ENCODE measurements around the gene AGAP1.

AGAP1 gene

GRCh38 chr2:235734688-235735231 lies 240.9 kb downstream of the AGAP1 start:
- ATAC-seq (ENCODE audit: low read depth) (no peak), DNase-seq (ENCODE audit: low spot score in 2 of 2) (no peak)
- Mint-ChIP-seq H3K27ac (no peak overlapping the region), H3K36me3 (no peaks in the 10 kb centered on the region), H3K4me3 (no peak overlapping the region), H3K4me1 (no peaks in the 10 kb centered on the region), H3K27me3 (peaks cover 3% of the 10 kb centered on the region), H3K9me3 (no peaks in the 10 kb centered on the region)

- ATAC-seq (ENCODE audit: low read depth) (no peak), DNase-seq (ENCODE audit: low spot score in 2 of 2) (no peak)
- Mint-ChIP-seq H3K27me3 (no peaks in the 10 kb centered on the region), H3K9me3 (no peaks in the 10 kb centered on the region), H3K27ac (no peak overlapping the region), H3K4me1 (no peaks in the 10 kb centered on the region), H3K4me3 (no peak overlapping the region), H3K36me3 (no peaks in the 10 kb centered on the region)
Observed at GRCh38 chr2:235737396-235737795, 243.6 kb downstream of the AGAP1 start.

GRCh38 chr2:235737840-235738239 lies 244.0 kb downstream of the AGAP1 start:
- Mint-ChIP-seq H3K27ac (no peak overlapping the region), H3K36me3 (no peaks in the 10 kb centered on the region), H3K9me3 (no peaks in the 10 kb centered on the region), H3K4me3 (no peak overlapping the region), H3K27me3 (no peaks in the 10 kb centered on the region), H3K4me1 (no peaks in the 10 kb centered on the region)
- ATAC-seq (ENCODE audit: low read depth) (no peak), DNase-seq (ENCODE audit: low spot score in 2 of 2) (no peak)

GRCh38 chr2:235739704-235740415 lies 246.0 kb downstream of the AGAP1 start:
- Mint-ChIP-seq H3K36me3 (no peaks in the 10 kb centered on the region), H3K27me3 (no peaks in the 10 kb centered on the region), H3K27ac (no peak overlapping the region), H3K9me3 (no peaks in the 10 kb centered on the region), H3K4me1 (no peaks in the 10 kb centered on the region), H3K4me3 (no peak overlapping the region)
- ATAC-seq (ENCODE audit: low read depth) (no peak), DNase-seq (ENCODE audit: low spot score in 2 of 2) (no peak)

GRCh38 chr2:235740821-235741220 lies 247.0 kb downstream of the AGAP1 start:
- DNase-seq (ENCODE audit: low spot score in 2 of 2) (no peak), ATAC-seq (ENCODE audit: low read depth) (no peak)
- Mint-ChIP-seq H3K4me1 (no peaks in the 10 kb centered on the region), H3K27me3 (peaks cover 2% of the 10 kb centered on the region), H3K4me3 (no peak overlapping the region), H3K36me3 (no peaks in the 10 kb centered on the region), H3K27ac (no peak overlapping the region), H3K9me3 (no peaks in the 10 kb centered on the region)

- Mint-ChIP-seq H3K27me3 (peaks cover 7% of the 10 kb centered on the region), H3K27ac (no peak overlapping the region), H3K9me3 (no peaks in the 10 kb centered on the region), H3K4me1 (no peaks in the 10 kb centered on the region), H3K36me3 (no peaks in the 10 kb centered on the region), H3K4me3 (no peak overlapping the region)
- DNase-seq (ENCODE audit: low spot score in 2 of 2) (no peak), ATAC-seq (ENCODE audit: low read depth) (no peak)
Observed at GRCh38 chr2:235744161-235744560, 250.3 kb downstream of the AGAP1 start.

GRCh38 chr2:235745597-235745996 lies 251.8 kb downstream of the AGAP1 start:
- no peak overlapping the region for H3K4me3 Mint-ChIP-seq
- DNase-seq (ENCODE audit: low spot score in 2 of 2) (no peak), ATAC-seq (ENCODE audit: low read depth) (no peak)
- peaks cover 16% of the 10 kb centered on the region for H3K27me3 Mint-ChIP-seq
- no peaks in the 10 kb centered on the region for H3K4me1 Mint-ChIP-seq
- H3K27ac Mint-ChIP-seq: no peak overlapping the region
- H3K9me3 Mint-ChIP-seq: no peaks in the 10 kb centered on the region
- H3K36me3 Mint-ChIP-seq: no peaks in the 10 kb centered on the region

GRCh38 chr2:235746257-235746934 lies 252.6 kb downstream of the AGAP1 start:
- H3K4me1 Mint-ChIP-seq: no peaks in the 10 kb centered on the region
- peaks cover 16% of the 10 kb centered on the region for H3K27me3 Mint-ChIP-seq
- ATAC-seq (ENCODE audit: low read depth) (no peak), DNase-seq (ENCODE audit: low spot score in 2 of 2) (no peak)
- H3K36me3 Mint-ChIP-seq: no peaks in the 10 kb centered on the region
- H3K9me3 Mint-ChIP-seq: no peaks in the 10 kb centered on the region
- no peak overlapping the region for H3K4me3 Mint-ChIP-seq
- no peak overlapping the region for H3K27ac Mint-ChIP-seq

- H3K4me3 Mint-ChIP-seq: no peak overlapping the region
- H3K9me3 Mint-ChIP-seq: no peaks in the 10 kb centered on the region
- no peaks in the 10 kb centered on the region for H3K4me1 Mint-ChIP-seq
- DNase-seq (ENCODE audit: low spot score in 2 of 2): no peak
- H3K27ac Mint-ChIP-seq: no peak overlapping the region
- peaks cover 19% of the 10 kb centered on the region for H3K27me3 Mint-ChIP-seq
- no peaks in the 10 kb centered on the region for H3K36me3 Mint-ChIP-seq
- ATAC-seq (ENCODE audit: low read depth): no peak
Observed at GRCh38 chr2:235747001-235747785, 253.3 kb downstream of the AGAP1 start.

- peaks cover 19% of the 10 kb centered on the region for H3K27me3 Mint-ChIP-seq
- no peaks in the 10 kb centered on the region for H3K4me1 Mint-ChIP-seq
- DNase-seq (ENCODE audit: low spot score in 2 of 2): no peak
- no peaks in the 10 kb centered on the region for H3K36me3 Mint-ChIP-seq
- no peak for ATAC-seq (ENCODE audit: low read depth)
- no peak overlapping the region for H3K4me3 Mint-ChIP-seq
- no peaks in the 10 kb centered on the region for H3K9me3 Mint-ChIP-seq
- H3K27ac Mint-ChIP-seq: no peak overlapping the region
Observed at GRCh38 chr2:235747786-235748091, 253.9 kb downstream of the AGAP1 start.

GRCh38 chr2:235749121-235749770 lies 255.4 kb downstream of the AGAP1 start:
- no peaks in the 10 kb centered on the region for H3K9me3 Mint-ChIP-seq
- H3K27ac Mint-ChIP-seq: no peak overlapping the region
- ATAC-seq (ENCODE audit: low read depth): no peak
- DNase-seq (ENCODE audit: low spot score in 2 of 2): no peak
- no peak overlapping the region for H3K4me3 Mint-ChIP-seq
- peaks cover 19% of the 10 kb centered on the region for H3K27me3 Mint-ChIP-seq
- no peaks in the 10 kb centered on the region for H3K4me1 Mint-ChIP-seq
- H3K36me3 Mint-ChIP-seq: no peaks in the 10 kb centered on the region

- ATAC-seq (ENCODE audit: low read depth) (no peak), DNase-seq (ENCODE audit: low spot score in 2 of 2) (no peak)
- H3K27me3 Mint-ChIP-seq: peaks cover 19% of the 10 kb centered on the region
- no peaks in the 10 kb centered on the region for H3K36me3 Mint-ChIP-seq
- no peak overlapping the region for H3K4me3 Mint-ChIP-seq
- no peaks in the 10 kb centered on the region for H3K9me3 Mint-ChIP-seq
- no peaks in the 10 kb centered on the region for H3K4me1 Mint-ChIP-seq
- H3K27ac Mint-ChIP-seq: no peak overlapping the region
Observed at GRCh38 chr2:235749771-235750160, 255.9 kb downstream of the AGAP1 start.

- no peaks in the 10 kb centered on the region for H3K9me3 Mint-ChIP-seq
- no peaks in the 10 kb centered on the region for H3K4me1 Mint-ChIP-seq
- DNase-seq (ENCODE audit: low spot score in 2 of 2) (no peak), ATAC-seq (ENCODE audit: low read depth) (no peak)
- no peak overlapping the region for H3K27ac Mint-ChIP-seq
- H3K4me3 Mint-ChIP-seq: no peak overlapping the region
- H3K36me3 Mint-ChIP-seq: no peaks in the 10 kb centered on the region
- peaks cover 15% of the 10 kb centered on the region for H3K27me3 Mint-ChIP-seq
Observed at GRCh38 chr2:235752846-235753245, 259.0 kb downstream of the AGAP1 start.

Measured in memory B cell (primary cell).